Measurements from ENCODE around the gene COL11A1.

DNA sequence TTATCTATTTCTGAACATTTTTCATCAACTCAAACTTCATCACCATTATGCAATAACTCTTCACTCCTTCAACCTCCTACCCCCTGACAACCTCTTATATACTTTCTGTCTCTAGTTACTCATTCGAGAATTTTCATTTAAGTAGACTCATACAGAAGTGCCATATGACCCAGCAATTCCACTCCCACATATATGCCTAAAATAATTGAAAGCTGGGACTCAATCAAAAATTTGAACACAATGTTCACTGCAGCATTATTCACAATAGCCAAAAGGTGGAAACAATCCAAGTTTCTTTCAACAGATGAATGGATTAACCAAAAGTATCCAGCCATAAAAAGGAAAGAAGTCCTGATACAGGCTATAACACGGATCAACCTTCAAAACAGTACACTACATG, 24.1 kb downstream of the COL11A1 start:
- TF ChIP-seq, protein P1, sequence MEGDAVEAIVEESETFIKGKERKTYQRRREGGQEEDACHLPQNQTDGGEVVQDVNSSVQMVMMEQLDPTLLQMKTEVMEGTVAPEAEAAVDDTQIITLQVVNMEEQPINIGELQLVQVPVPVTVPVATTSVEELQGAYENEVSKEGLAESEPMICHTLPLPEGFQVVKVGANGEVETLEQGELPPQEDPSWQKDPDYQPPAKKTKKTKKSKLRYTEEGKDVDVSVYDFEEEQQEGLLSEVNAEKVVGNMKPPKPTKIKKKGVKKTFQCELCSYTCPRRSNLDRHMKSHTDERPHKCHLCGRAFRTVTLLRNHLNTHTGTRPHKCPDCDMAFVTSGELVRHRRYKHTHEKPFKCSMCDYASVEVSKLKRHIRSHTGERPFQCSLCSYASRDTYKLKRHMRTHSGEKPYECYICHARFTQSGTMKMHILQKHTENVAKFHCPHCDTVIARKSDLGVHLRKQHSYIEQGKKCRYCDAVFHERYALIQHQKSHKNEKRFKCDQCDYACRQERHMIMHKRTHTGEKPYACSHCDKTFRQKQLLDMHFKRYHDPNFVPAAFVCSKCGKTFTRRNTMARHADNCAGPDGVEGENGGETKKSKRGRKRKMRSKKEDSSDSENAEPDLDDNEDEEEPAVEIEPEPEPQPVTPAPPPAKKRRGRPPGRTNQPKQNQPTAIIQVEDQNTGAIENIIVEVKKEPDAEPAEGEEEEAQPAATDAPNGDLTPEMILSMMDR (IDR thresholded peaks at IDR 0.05; ENCODE audit: low read depth, low read length), result no peak
- TF ChIP-seq EZH2phosphoT487 (IDR thresholded peaks at IDR 0.05; ENCODE audit: low read depth), result no peak
